Measurements from ENCODE around the gene POLR2E. TPM values are rescaled to one million over a fixed set of nuclear protein-coding genes. Genes with fewer than 3 reads are reported as not detected.
A peak's percentile ranks its signal among the peaks of the same experiment; 100 is the strongest.

POLR2E gene
- total and polyA plus RNA-seq, 2 of the 13 experiments (the other 11 are each of a cell fraction or from before 2014, with no cell fraction given) = 140 to 272 TPM

DNA sequence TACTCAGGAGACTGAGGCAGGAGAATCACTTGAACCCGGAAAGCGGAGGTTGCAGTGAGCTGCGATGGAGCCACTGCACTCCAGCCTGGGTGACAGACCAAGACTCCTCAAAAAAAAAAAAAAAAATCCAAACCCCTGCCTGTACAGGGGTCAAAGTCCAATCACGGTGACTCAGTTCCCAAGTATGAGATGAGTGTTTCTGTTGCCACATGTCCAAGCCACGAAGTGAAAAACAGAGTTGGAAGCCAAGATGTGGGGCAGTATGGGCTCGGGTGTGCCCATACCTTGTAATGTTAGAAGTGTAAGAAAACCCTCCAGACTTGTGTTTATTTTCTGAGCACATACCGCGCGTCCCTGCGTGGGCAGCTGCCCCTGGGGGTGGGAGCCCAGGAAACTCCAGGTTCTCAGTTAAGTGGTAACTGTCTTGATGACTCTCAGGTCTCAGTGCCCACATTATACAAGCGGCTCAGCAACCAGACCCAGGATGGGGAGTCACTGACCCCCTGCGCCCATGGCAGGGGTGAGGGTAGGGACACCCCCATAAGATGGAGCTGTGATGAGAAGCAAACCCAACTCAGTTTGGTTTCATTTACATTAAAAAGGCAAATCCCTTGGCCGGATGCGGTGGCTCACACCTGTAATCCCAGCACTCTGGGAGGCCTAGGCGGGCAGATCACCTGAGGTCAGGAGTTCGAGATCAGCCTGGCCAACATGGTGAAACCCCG lies 7.4 kb upstream of the POLR2E start (continued):
- peak; percentile 89 for TF ChIP-seq JUND (CRISPR knock-in tag; IDR thresholded peaks at IDR 0.05)
- TF ChIP-seq, protein P1, sequence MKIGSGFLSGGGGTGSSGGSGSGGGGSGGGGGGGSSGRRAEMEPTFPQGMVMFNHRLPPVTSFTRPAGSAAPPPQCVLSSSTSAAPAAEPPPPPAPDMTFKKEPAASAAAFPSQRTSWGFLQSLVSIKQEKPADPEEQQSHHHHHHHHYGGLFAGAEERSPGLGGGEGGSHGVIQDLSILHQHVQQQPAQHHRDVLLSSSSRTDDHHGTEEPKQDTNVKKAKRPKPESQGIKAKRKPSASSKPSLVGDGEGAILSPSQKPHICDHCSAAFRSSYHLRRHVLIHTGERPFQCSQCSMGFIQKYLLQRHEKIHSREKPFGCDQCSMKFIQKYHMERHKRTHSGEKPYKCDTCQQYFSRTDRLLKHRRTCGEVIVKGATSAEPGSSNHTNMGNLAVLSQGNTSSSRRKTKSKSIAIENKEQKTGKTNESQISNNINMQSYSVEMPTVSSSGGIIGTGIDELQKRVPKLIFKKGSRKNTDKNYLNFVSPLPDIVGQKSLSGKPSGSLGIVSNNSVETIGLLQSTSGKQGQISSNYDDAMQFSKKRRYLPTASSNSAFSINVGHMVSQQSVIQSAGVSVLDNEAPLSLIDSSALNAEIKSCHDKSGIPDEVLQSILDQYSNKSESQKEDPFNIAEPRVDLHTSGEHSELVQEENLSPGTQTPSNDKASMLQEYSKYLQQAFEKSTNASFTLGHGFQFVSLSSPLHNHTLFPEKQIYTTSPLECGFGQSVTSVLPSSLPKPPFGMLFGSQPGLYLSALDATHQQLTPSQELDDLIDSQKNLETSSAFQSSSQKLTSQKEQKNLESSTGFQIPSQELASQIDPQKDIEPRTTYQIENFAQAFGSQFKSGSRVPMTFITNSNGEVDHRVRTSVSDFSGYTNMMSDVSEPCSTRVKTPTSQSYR (CRISPR knock-in tag; IDR thresholded peaks at IDR 0.05; ENCODE audit: borderline replicate concordance) = no peak
- TF ChIP-seq RXRB (CRISPR knock-in tag; IDR thresholded peaks at IDR 0.05; ENCODE audit: borderline replicate concordance) = peak; percentile 26; the same call in 1 of the 2 replicates
- TF ChIP-seq, protein P2, sequence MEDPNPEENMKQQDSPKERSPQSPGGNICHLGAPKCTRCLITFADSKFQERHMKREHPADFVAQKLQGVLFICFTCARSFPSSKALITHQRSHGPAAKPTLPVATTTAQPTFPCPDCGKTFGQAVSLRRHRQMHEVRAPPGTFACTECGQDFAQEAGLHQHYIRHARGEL (CRISPR knock-in tag; IDR thresholded peaks at IDR 0.05) = no peak
- TF ChIP-seq CEBPB (IDR thresholded peaks at IDR 0.05; ENCODE audit: borderline replicate concordance, low read depth, low read length) = peak; percentile 84; the same call in 1 of the 2 replicates
- TF ChIP-seq NCOA1 (CRISPR knock-in tag; IDR thresholded peaks at IDR 0.05) = 0 out of 2 replicates have a peak, but pooled peaks have one; percentile 28
- peak; percentile 70 for TF ChIP-seq HNF4A (CRISPR knock-in tag; IDR thresholded peaks at IDR 0.05)
- 0 out of 2 replicates have a peak, but pooled peaks have one; percentile 12 for TF ChIP-seq MEF2D (CRISPR knock-in tag; IDR thresholded peaks at IDR 0.05)
- no peak for TF ChIP-seq GLI4 (CRISPR knock-in tag; IDR thresholded peaks at IDR 0.05; ENCODE audit: borderline replicate concordance)
- TF ChIP-seq JUNB (CRISPR knock-in tag; IDR thresholded peaks at IDR 0.05; ENCODE audit: borderline replicate concordance) = peak; percentile 82
- TF ChIP-seq POLR2AphosphoS5 (IDR thresholded peaks at IDR 0.05; ENCODE audit: low read depth, low read length) = peak; percentile 8; the same call in 1 of the 2 replicates
- TF ChIP-seq GFI1 (CRISPR knock-in tag; IDR thresholded peaks at IDR 0.05; ENCODE audit: borderline replicate concordance) = peak; percentile 16; the same call in 1 of the 2 replicates
- TF ChIP-seq, protein P3, sequence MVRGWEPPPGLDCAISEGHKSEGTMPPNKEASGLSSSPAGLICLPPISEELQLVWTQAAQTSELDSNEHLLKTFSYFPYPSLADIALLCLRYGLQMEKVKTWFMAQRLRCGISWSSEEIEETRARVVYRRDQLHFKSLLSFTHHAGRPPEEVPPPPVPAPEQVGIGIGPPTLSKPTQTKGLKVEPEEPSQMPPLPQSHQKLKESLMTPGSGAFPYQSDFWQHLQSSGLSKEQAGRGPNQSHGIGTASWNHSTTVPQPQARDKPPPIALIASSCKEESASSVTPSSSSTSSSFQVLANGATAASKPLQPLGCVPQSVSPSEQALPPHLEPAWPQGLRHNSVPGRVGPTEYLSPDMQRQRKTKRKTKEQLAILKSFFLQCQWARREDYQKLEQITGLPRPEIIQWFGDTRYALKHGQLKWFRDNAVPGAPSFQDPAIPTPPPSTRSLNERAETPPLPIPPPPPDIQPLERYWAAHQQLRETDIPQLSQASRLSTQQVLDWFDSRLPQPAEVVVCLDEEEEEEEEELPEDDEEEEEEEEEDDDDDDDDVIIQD (CRISPR knock-in tag; IDR thresholded peaks at IDR 0.05; ENCODE audit: low read depth) = no peak
- TF ChIP-seq, protein P4, sequence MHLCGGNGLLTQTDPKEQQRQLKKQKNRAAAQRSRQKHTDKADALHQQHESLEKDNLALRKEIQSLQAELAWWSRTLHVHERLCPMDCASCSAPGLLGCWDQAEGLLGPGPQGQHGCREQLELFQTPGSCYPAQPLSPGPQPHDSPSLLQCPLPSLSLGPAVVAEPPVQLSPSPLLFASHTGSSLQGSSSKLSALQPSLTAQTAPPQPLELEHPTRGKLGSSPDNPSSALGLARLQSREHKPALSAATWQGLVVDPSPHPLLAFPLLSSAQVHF (CRISPR knock-in tag; IDR thresholded peaks at IDR 0.05) = no peak
- TF ChIP-seq ZNF280D (CRISPR knock-in tag; IDR thresholded peaks at IDR 0.05) = no peak; the same call in 1 of the 2 replicates
- no peak for TF ChIP-seq ELF1 (CRISPR knock-in tag; IDR thresholded peaks at IDR 0.05)
- TF ChIP-seq ZNF12 (CRISPR knock-in tag; IDR thresholded peaks at IDR 0.05) = peak; percentile 63; the same call in 1 of the 2 replicates
- TF ChIP-seq RORA (CRISPR knock-in tag; IDR thresholded peaks at IDR 0.05) = no peak
- no peak for TF ChIP-seq ZNF563 (CRISPR knock-in tag; IDR thresholded peaks at IDR 0.05)
- no peak for TF ChIP-seq TSC22D2 (CRISPR knock-in tag; IDR thresholded peaks at IDR 0.05; ENCODE audit: borderline replicate concordance)
- TF ChIP-seq ONECUT2 (CRISPR knock-in tag; IDR thresholded peaks at IDR 0.05) = no peak
